ENCODE results near the gene MAD1L1. TPM values are rescaled to one million over a fixed set of nuclear protein-coding genes. Genes with fewer than 3 reads are reported as not detected.

The MAD1L1 gene
- total RNA-seq, 2 experiments from 2014 or later, result 157 to 160 TPM

DNA sequence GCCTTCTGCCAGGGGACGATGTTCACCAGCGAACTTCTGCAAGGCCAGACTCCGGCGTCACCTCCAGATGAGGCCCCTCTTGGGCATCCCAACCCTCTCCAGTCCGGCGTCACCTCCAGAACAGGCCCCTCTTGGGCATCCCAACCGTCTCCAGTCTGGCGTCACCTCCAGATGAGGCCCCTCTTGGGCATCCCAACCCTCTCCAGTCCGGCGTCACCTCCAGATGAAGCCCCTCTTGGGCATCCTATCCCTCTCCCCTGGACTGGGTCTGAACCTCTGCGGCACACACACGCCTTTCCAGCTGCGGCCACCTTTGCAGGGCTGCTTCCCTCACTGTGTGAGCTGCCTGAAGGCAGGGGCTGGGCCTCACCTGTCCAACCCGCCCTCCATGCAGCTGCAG lies 321.2 kb downstream of the MAD1L1 start:
- TF ChIP-seq, protein P1, sequence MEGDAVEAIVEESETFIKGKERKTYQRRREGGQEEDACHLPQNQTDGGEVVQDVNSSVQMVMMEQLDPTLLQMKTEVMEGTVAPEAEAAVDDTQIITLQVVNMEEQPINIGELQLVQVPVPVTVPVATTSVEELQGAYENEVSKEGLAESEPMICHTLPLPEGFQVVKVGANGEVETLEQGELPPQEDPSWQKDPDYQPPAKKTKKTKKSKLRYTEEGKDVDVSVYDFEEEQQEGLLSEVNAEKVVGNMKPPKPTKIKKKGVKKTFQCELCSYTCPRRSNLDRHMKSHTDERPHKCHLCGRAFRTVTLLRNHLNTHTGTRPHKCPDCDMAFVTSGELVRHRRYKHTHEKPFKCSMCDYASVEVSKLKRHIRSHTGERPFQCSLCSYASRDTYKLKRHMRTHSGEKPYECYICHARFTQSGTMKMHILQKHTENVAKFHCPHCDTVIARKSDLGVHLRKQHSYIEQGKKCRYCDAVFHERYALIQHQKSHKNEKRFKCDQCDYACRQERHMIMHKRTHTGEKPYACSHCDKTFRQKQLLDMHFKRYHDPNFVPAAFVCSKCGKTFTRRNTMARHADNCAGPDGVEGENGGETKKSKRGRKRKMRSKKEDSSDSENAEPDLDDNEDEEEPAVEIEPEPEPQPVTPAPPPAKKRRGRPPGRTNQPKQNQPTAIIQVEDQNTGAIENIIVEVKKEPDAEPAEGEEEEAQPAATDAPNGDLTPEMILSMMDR (IDR thresholded peaks at IDR 0.05), result no peak
- Mint-ChIP-seq H3K4me3 (no peak overlapping the region), H3K27ac (peak overlapping the region; percentile 73), H3K4me1 (ENCODE audit: low read depth) (peaks cover 17% of the 10 kb centered on the region), H3K9me3 (no peaks in the 10 kb centered on the region), H3K36me3 (ENCODE audit: low read depth) (peaks cover 72% of the 10 kb centered on the region), H3K27me3 (no peaks in the 10 kb centered on the region)
- ATAC-seq (ENCODE audit: poor library complexity) (no peak), DNase-seq (no peak)
- no peak overlapping the region for H3K4me3 ChIP-seq (ENCODE audit: low read length)
- H3K4me1 ChIP-seq (ENCODE audit: insufficient read depth, low read length), result peaks cover 8% of the 10 kb centered on the region
- H3K36me3 ChIP-seq (ENCODE audit: insufficient read depth, low read length), result peaks cover 66% of the 10 kb centered on the region
- POLR2A ChIA-PET, result no interaction called here
- CTCF ChIA-PET, result no interaction called here
- no peaks in the 10 kb centered on the region for H3K9me3 ChIP-seq (ENCODE audit: control insufficient read depth in 1 of 2, insufficient read depth in 1 of 2, low read length in 2 of 2)
- no peak overlapping the region for H3K27ac ChIP-seq (ENCODE audit: low read depth in 1 of 2, low read length in 2 of 2)
- no peaks in the 10 kb centered on the region for H3K27me3 ChIP-seq (ENCODE audit: control insufficient read depth in 1 of 2, insufficient read depth in 2 of 2, low read length in 2 of 2)
- intact Hi-C loops (cut with DNase I, micrococcal nuclease), result no loop called here

DNA sequence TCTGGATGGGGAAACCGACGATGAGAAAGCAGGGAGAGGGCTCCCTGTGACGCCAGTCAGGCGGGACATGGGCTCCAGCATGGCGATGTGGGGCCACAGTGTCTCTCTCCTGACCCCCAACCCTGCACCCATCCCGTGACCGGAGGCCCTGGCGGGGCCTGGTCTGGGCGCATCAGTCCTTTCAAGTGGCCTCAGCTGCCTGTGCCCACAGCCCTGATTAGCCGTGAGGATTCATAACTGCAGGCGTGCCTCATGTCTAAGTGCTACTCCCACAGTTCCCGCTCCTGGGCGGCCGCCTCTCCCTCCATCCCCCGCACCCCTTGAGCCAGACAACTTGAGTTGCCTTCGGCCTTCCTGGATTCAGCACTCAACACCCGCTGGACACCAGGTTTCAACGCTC lies 321.9 kb downstream of the MAD1L1 start:
- H3K9me3 ChIP-seq (ENCODE audit: control insufficient read depth in 1 of 2, insufficient read depth in 1 of 2, low read length in 2 of 2), result no peaks in the 10 kb centered on the region
- peaks cover 2% of the 10 kb centered on the region for H3K4me1 ChIP-seq (ENCODE audit: insufficient read depth, low read length)
- intact Hi-C loops (cut with DNase I, micrococcal nuclease), result no loop called here
- H3K27me3 Mint-ChIP-seq, result no peaks in the 10 kb centered on the region
- H3K27ac ChIP-seq (ENCODE audit: low read depth in 1 of 2, low read length in 2 of 2), result no peak overlapping the region
- DNase-seq, result no peak
- H3K4me1 Mint-ChIP-seq (ENCODE audit: low read depth), result peaks cover 14% of the 10 kb centered on the region
- no peaks in the 10 kb centered on the region for H3K9me3 Mint-ChIP-seq
- TF ChIP-seq, protein P1 (IDR thresholded peaks at IDR 0.05), result no peak
- ATAC-seq (ENCODE audit: poor library complexity), result no peak
- H3K4me3 Mint-ChIP-seq, result peak overlapping the region; percentile 45
- no peak overlapping the region for H3K4me3 ChIP-seq (ENCODE audit: low read length)
- H3K27me3 ChIP-seq (ENCODE audit: control insufficient read depth in 1 of 2, insufficient read depth in 2 of 2, low read length in 2 of 2), result no peaks in the 10 kb centered on the region
- H3K36me3 ChIP-seq (ENCODE audit: insufficient read depth, low read length), result peaks cover 61% of the 10 kb centered on the region
- ChIA-PET POLR2A (no interaction called here), CTCF (no interaction called here)
- H3K36me3 Mint-ChIP-seq (ENCODE audit: low read depth), result peaks cover 69% of the 10 kb centered on the region
- H3K27ac Mint-ChIP-seq, result peak overlapping the region; percentile 73

DNA sequence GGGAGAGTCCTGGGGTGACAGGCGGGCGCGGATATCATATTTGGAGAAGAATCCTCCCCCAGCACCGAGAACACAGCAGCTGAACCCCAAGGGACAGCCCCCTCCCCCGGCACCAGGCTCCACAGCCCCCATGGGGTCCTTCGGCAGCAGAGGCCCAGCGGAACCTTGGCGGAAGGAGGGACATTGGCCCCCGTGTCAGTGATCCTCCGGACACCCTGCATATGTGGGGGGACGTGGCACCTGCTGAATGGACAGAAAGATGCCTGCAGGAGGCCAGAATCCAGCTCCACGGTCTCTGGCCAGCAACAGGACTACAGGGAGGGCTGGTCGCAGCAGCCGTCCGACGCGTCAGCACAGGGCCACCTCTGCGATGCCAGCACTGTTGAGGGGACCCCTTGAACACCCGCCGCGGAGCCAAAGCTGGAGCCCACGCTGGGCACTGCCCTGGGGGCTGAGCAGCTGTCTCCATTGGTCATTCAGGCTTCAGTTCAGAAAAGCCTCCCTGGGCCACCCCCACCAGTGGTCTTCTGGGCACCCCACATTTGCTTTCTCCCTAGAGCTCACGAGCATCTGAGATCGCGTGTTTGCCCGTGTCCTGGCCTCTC lies 322.6 kb downstream of the MAD1L1 start:
- ChIA-PET CTCF (no interaction called here), POLR2A (no interaction called here)
- no peaks in the 10 kb centered on the region for H3K9me3 Mint-ChIP-seq
- DNase-seq (no peak), ATAC-seq (ENCODE audit: poor library complexity) (no peak)
- intact Hi-C loops (cut with DNase I, micrococcal nuclease), result no loop called here
- peaks cover 2% of the 10 kb centered on the region for H3K4me1 ChIP-seq (ENCODE audit: insufficient read depth, low read length)
- H3K27ac Mint-ChIP-seq, result peak overlapping the region; percentile 73
- H3K4me3 ChIP-seq (ENCODE audit: low read length), result no peak overlapping the region
- no peak overlapping the region for H3K4me3 Mint-ChIP-seq
- H3K4me1 Mint-ChIP-seq (ENCODE audit: low read depth), result peaks cover 10% of the 10 kb centered on the region
- TF ChIP-seq, protein P1 (IDR thresholded peaks at IDR 0.05), result no peak
- H3K36me3 ChIP-seq (ENCODE audit: insufficient read depth, low read length), result peaks cover 59% of the 10 kb centered on the region
- no peaks in the 10 kb centered on the region for H3K9me3 ChIP-seq (ENCODE audit: control insufficient read depth in 1 of 2, insufficient read depth in 1 of 2, low read length in 2 of 2)
- no peak overlapping the region for H3K27ac ChIP-seq (ENCODE audit: low read depth in 1 of 2, low read length in 2 of 2)
- peaks cover 64% of the 10 kb centered on the region for H3K36me3 Mint-ChIP-seq (ENCODE audit: low read depth)
- H3K27me3 Mint-ChIP-seq, result no peaks in the 10 kb centered on the region
- no peaks in the 10 kb centered on the region for H3K27me3 ChIP-seq (ENCODE audit: control insufficient read depth in 1 of 2, insufficient read depth in 2 of 2, low read length in 2 of 2)
